Natural killer cell (primary cell): ENCODE data around the gene CLDN5. TPM values are rescaled to one million over a fixed set of nuclear protein-coding genes. Genes with fewer than 3 reads are reported as not detected.

ENCODE experiments used
- ATAC-seq, 3 donors: fragments of 150-1000 bp in 2 of 3; fragments of 200-7000 bp in 1 of 3; cut with Tn5 transposase; 1 replicate in 1 of 3; 2 replicates in 2 of 3; pipeline ENCODE4 v1.10.0; 2021; ENCODE audit warnings: mild to moderate bottlenecking in 2 of 3, moderate library complexity in 2 of 3
- DNase-seq, 2 donors: peaks; one replicate each; pipeline versions ENCODE4 v3.0.0 to v3.0.0-alpha.2; 2013 to 2021; ENCODE audit warnings: mixed read lengths in 1 of 2
- H3K27ac ChIP-seq: one replicate; pipeline ENCODE4 v1.5.1; 2013; ENCODE audit warnings: mild to moderate bottlenecking, low read length
- H3K27me3 ChIP-seq: one replicate; pipeline ENCODE4 v1.6.1; 2013; ENCODE audit warnings: low read length; ENCODE audit not compliant: control insufficient read depth, insufficient read depth
- H3K36me3 ChIP-seq: one replicate; pipeline ENCODE4 v1.6.1; 2013; ENCODE audit warnings: low read length; ENCODE audit not compliant: control insufficient read depth, insufficient read depth
- H3K4me1 ChIP-seq: one replicate; pipeline ENCODE4 v1.6.1; 2013; ENCODE audit warnings: low read length; ENCODE audit not compliant: control insufficient read depth, insufficient read depth
- H3K4me3 ChIP-seq: one replicate; pipeline ENCODE4 v1.5.1; 2013; ENCODE audit warnings: low read length
- H3K9me3 ChIP-seq: one replicate; pipeline ENCODE4 v1.6.1; 2013; ENCODE audit warnings: low read length; ENCODE audit not compliant: control insufficient read depth, insufficient read depth
- H3K27ac Mint-ChIP-seq, 2 donors: one replicate each; pipeline ENCODE4 v1.8.0; 2022; ENCODE audit warnings: mild to moderate bottlenecking in 2 of 2, mixed read lengths in 2 of 2, moderate library complexity in 1 of 2
- H3K27me3 Mint-ChIP-seq, 2 donors: one replicate each; pipeline ENCODE4 v1.8.0; 2022; ENCODE audit warnings: low read depth in 2 of 2, mixed read lengths in 2 of 2
- H3K36me3 Mint-ChIP-seq: one replicate; pipeline ENCODE4 v1.8.0; 2022; ENCODE audit warnings: mixed read lengths
- H3K4me1 Mint-ChIP-seq, 2 donors: one replicate each; pipeline ENCODE4 v1.8.0; 2022; ENCODE audit warnings: mixed read lengths in 2 of 2
- H3K4me3 Mint-ChIP-seq: one replicate; pipeline ENCODE4 v1.8.0; 2022; ENCODE audit warnings: mild to moderate bottlenecking, moderate library complexity, mixed read lengths
- H3K9me3 Mint-ChIP-seq, 2 donors: one replicate each; pipeline ENCODE4 v1.8.0; 2022; ENCODE audit warnings: mixed read lengths in 2 of 2
- CTCF ChIP-seq: fragments of 200-600 bp; IDR thresholded peaks from one replicate; pipeline ENCODE4 v1.8.0; 2022; ENCODE audit warnings: antibody characterized with exemption
- WGBS: methylation state at CpG from one replicate; pipeline ENCODE4 v1.1.7; 2013; ENCODE audit warnings: missing lambda C conversion rate; ENCODE audit not compliant: insufficient coverage; 5-methylcytosine and 5-hydroxymethylcytosine counted together
- intact Hi-C: fragments of 100-400 bp; cut with micrococcal nuclease; formaldehyde crosslinking; loops from one replicate; pipeline ENCODE4 v1.14.2; 2022
- total RNA-seq, 4 donors: library from RNA; stranded (reverse); fragments of 120-200 nt in 1 of 4; gene quantifications; one replicate each; pipeline versions ENCODE4 v1.2.3 to v1.2.4, GENCODE V29; 2013 to 2022

The CLDN5 gene
- total RNA-seq, 3 donors from 2014 or later (not counting 1 experiment from before 2014, with no cell fraction given): 1.3 to 1.7 TPM; not detected in 1

- Mint-ChIP-seq H3K27me3 (peaks cover 6 to 9% of the 10 kb centered on the region in 2 donors), H3K4me3 (no peak overlapping the region), H3K36me3 (no peaks in the 10 kb centered on the region), H3K27ac (no peak overlapping the region), H3K9me3 (no peaks in the 10 kb centered on the region), H3K4me1 (no peaks in the 10 kb centered on the region)
- no peak overlapping the region for H3K27ac ChIP-seq
- H3K4me1 ChIP-seq: no peaks in the 10 kb centered on the region
- H3K27me3 ChIP-seq: no peaks in the 10 kb centered on the region
- 94% methylated on average over 12 of the region's 12 CpGs for WGBS
- H3K36me3 ChIP-seq: no peaks in the 10 kb centered on the region
- ATAC-seq: no peak
- H3K9me3 ChIP-seq: no peaks in the 10 kb centered on the region
- no peak for TF ChIP-seq CTCF
- no peak overlapping the region for H3K4me3 ChIP-seq
- intact Hi-C loops: no loop called here
- no peak for DNase-seq
These were observed 30.7 kb upstream of the CLDN5 start for GRCh38 chr22:19554834-19555404.

DNA sequence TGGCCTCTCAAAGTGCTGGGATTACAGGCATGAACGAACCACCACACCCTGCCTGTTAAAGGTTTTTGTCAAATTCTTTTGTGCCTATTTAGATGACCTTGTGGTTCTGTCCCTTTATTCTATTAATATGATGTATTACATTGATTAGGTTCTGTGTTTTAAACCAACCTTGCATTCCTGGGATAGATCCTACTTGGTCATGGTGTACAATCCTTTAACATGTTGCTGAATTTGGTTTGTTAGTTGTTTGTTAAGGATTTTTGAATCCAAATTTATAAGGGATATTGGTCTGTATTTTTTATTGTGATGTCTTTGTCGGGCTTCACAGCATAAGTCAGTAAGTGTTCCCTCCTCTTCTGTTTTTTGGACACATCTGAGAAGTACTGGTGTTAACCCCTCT lies 29.0 kb upstream of the CLDN5 start:
- WGBS: 77% methylated on average over 2 of the region's 2 CpGs
- Mint-ChIP-seq H3K9me3 (no peaks in the 10 kb centered on the region), H3K36me3 (no peaks in the 10 kb centered on the region), H3K27me3 (peaks cover 6 to 9% of the 10 kb centered on the region in 2 donors), H3K27ac (no peak overlapping the region), H3K4me1 (no peaks in the 10 kb centered on the region), H3K4me3 (no peak overlapping the region)
- no peaks in the 10 kb centered on the region for H3K9me3 ChIP-seq
- no peak overlapping the region for H3K4me3 ChIP-seq
- H3K36me3 ChIP-seq: no peaks in the 10 kb centered on the region
- H3K4me1 ChIP-seq: no peaks in the 10 kb centered on the region
- ATAC-seq (no peak), DNase-seq (no peak)
- H3K27ac ChIP-seq: no peak overlapping the region
- no peak for TF ChIP-seq CTCF
- H3K27me3 ChIP-seq: no peaks in the 10 kb centered on the region
- intact Hi-C loops: no loop called here

- intact Hi-C loops: no loop called here
These were observed 26.2 kb upstream of the CLDN5 start for GRCh38 chr22:19550382-19550781.

More at GRCh38 chr22:19550382-19550781, 26.2 kb upstream of the CLDN5 start:
- Mint-ChIP-seq H3K27me3 (peaks cover 6 to 13% of the 10 kb centered on the region in 2 donors), H3K36me3 (no peaks in the 10 kb centered on the region), H3K4me1 (no peaks in the 10 kb centered on the region), H3K4me3 (no peak overlapping the region), H3K27ac (no peak overlapping the region), H3K9me3 (no peaks in the 10 kb centered on the region)
- WGBS: 81% methylated on average over 7 of the region's 7 CpGs
- Histone ChIP-seq H3K9me3 (no peaks in the 10 kb centered on the region), H3K27me3 (no peaks in the 10 kb centered on the region), H3K4me1 (no peaks in the 10 kb centered on the region), H3K4me3 (no peak overlapping the region), H3K36me3 (no peaks in the 10 kb centered on the region), H3K27ac (no peak overlapping the region)
- ATAC-seq (no peak), DNase-seq (no peak)
- no peak for TF ChIP-seq CTCF
